Measurements from ENCODE around the gene MEF2C.

Gene MEF2C

DNA sequence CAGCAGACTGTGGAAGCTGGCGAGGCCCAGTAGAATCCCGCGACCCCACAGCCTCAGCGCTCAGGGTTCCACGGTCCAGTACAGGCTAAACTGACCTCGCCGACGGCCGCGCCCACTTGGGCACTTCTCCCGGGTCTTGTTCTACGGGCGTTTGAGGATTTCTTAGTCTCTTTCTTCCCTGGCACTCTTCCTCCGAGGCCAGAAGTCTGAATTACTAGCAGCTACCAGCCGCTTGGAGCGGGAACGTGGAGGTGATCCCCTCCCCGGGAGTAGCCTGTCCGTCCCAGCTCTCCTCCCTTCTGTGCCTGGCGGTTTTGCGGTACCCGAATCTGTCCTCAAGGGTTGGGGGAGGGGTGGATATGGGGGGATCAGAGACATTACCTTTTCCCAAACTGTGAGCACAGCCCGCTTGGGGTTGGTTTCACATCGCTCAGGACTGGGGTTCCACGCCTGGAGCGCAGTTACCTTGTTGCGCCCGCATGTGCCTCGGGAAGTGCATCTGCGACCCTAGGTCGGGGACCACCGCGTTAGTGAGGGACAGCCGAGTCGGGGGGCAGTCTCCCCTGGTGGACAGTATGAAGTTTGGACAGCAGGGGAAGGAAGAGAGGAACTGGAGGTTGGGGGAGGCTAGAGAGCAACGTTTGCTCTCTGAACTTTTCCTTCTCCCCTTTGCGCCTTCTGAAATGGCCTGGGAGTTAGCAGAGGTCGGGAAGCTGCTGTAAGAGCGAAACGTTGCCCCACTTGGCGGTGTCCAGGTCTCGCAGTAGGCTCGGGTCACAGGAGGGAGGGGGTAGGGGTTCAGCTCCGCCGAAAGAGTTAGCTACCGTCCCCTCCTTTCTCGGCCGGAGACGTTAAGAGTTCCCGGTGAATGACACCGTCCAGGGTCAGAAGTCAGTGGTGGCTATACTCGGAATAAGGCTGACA is 190.8 kb downstream of the MEF2C start:
- peaks cover 8% of the 10 kb centered on the region for H3K4me1 Mint-ChIP-seq (ENCODE audit: low read depth)
- no peak overlapping the region for H3K4me3 Mint-ChIP-seq
- H3K9me3 Mint-ChIP-seq = no peaks in the 10 kb centered on the region
- peak overlapping the region; percentile 46 for H3K27ac Mint-ChIP-seq
- H3K27me3 Mint-ChIP-seq (ENCODE audit: low read depth) = peaks cover 94% of the 10 kb centered on the region
- H3K36me3 Mint-ChIP-seq (ENCODE audit: low read depth) = peaks cover 7% of the 10 kb centered on the region

DNA sequence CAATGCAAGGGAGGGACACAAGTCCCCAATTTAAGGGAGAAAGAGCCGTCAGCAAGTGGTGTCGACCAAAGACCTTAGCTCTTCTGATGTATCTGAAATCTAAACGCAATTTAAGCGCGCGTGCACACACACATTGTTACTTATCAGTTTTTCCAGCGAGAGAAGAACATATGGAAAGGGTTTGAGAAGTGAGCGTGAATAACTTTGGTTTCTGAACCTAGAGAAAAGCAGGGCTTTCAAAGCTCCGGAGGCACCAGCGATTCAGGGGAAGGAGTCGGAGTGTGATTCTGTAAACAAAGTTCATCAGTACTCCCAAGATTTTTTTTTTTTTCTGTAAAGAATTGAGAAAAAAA is 191.8 kb downstream of the MEF2C start:
- H3K27ac Mint-ChIP-seq = peak overlapping the region; percentile 90
- peaks cover 8% of the 10 kb centered on the region for H3K4me1 Mint-ChIP-seq (ENCODE audit: low read depth)
- no peaks in the 10 kb centered on the region for H3K9me3 Mint-ChIP-seq
- H3K4me3 Mint-ChIP-seq = peak overlapping the region; percentile 64
- peaks cover 95% of the 10 kb centered on the region for H3K27me3 Mint-ChIP-seq (ENCODE audit: low read depth)
- peaks cover 8% of the 10 kb centered on the region for H3K36me3 Mint-ChIP-seq (ENCODE audit: low read depth)

DNA sequence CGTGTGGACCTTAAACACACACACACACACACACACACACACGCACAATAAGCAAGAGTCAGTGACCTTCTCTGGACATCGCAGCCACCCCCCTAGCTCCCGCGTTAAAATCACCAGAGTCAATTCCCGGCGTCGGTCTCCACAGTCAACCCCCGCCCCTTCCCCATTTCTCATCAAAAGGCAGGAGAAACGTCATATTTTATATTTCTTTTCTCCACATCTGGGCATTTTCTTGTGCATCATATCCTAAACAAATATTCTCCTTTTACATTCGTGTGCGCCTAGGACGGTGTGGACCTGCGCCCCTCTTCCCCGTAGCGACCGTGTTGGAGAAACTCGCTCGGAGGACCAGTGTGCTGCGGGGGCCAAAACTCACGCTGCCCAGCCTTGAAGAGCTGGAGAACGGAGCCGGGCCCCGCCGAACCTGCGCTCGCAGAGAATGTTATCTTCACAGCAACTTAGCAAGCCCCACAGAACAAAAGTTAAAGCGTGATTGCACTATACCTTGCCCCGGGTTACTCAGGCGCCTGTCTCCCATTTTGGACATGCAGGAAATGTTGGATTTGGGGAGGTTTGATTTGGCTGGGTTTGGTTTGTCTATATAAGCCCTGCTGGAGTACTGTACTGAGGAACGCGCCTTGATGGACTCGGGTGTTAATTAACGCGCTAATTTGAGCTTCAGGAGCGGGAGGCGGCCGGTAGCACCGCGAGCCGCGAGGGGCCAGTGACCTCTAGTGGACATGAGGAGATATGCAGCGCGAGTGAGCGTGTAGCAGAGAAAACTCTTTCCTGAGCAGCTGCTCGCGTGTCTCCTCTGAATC is 192.4 kb downstream of the MEF2C start:
- H3K27ac Mint-ChIP-seq = peak overlapping the region; percentile 90
- peak overlapping the region; percentile 64 for H3K4me3 Mint-ChIP-seq
- no peaks in the 10 kb centered on the region for H3K9me3 Mint-ChIP-seq
- peaks cover 95% of the 10 kb centered on the region for H3K27me3 Mint-ChIP-seq (ENCODE audit: low read depth)
- peaks cover 8% of the 10 kb centered on the region for H3K4me1 Mint-ChIP-seq (ENCODE audit: low read depth)
- peaks cover 10% of the 10 kb centered on the region for H3K36me3 Mint-ChIP-seq (ENCODE audit: low read depth)

DNA sequence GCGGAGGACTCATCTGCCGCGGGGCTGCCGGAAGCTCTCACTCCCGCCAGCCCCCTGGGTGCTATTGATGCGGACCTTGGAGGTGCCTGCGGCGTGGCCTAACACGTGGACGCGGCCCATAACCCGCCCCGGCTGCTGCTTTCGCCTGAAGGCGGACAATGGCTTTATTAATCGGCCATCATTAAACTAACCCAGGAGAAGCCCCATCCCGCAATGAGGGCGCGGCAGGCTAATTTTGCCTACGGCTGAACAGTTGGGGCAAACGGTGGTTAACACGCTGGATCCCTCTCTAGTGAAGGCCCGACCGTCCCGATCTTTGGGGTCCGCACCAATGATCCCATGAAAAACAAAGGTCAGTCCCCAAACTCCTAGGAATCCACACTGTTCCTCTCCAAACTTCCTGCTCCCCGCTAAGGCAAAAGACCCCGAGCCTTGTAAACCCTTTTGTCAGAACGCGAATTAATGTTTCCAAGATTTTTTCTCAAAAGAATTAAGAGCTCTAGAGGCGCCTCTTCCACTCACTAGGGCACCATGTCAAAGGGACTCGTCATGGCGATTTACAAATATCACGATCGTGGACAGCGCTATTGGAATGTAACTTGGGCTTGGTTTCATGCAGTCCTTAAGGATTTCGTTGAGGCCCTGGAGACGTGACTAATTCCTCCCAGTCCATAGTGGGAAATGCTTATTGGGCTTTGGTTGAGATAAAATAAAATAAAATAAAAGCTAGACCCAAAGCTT is 193.1 kb downstream of the MEF2C start:
- no peaks in the 10 kb centered on the region for H3K9me3 Mint-ChIP-seq
- peaks cover 93% of the 10 kb centered on the region for H3K27me3 Mint-ChIP-seq (ENCODE audit: low read depth)
- H3K36me3 Mint-ChIP-seq (ENCODE audit: low read depth) = peaks cover 10% of the 10 kb centered on the region
- peaks cover 9% of the 10 kb centered on the region for H3K4me1 Mint-ChIP-seq (ENCODE audit: low read depth)
- H3K4me3 Mint-ChIP-seq = no peak overlapping the region
- H3K27ac Mint-ChIP-seq = peak overlapping the region; percentile 45

DNA sequence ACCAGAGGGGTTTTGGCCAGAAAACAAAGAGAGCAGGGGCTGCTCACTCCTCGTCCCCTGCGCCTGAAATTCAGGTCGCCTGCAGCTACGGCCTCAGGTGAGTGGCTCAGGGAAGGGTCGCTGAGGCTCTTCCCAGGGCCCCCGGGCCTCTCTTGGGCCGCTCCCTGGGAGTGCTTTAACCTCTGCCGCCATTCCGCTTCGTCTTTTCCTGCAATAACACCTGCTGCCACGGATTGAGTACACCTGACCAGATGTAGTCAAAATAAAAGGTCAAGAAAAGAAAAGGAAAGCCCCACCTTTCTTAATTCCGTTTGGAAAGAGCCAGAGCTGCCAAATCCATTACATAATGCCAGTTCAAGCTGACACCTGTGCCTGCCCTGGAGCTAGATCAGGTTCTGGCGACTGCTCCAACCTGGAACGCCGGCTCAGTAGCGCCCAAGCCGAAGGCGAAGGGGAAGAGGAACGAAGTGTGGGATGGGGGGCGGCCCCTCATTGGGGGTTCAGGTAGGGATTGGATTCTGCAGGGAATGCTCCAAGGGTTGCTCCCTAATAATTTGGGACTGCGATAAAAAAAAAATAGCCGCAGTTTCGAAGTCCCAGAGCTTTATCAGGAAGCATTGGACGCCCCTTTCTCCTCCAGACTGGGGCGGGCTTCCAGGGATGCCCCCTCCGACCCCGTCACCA is 193.9 kb downstream of the MEF2C start:
- Mint-ChIP-seq H3K9me3 (no peaks in the 10 kb centered on the region), H3K27ac (no peak overlapping the region), H3K27me3 (ENCODE audit: low read depth) (peaks cover 94% of the 10 kb centered on the region), H3K4me3 (no peak overlapping the region), H3K4me1 (ENCODE audit: low read depth) (peaks cover 9% of the 10 kb centered on the region), H3K36me3 (ENCODE audit: low read depth) (peaks cover 10% of the 10 kb centered on the region)

DNA sequence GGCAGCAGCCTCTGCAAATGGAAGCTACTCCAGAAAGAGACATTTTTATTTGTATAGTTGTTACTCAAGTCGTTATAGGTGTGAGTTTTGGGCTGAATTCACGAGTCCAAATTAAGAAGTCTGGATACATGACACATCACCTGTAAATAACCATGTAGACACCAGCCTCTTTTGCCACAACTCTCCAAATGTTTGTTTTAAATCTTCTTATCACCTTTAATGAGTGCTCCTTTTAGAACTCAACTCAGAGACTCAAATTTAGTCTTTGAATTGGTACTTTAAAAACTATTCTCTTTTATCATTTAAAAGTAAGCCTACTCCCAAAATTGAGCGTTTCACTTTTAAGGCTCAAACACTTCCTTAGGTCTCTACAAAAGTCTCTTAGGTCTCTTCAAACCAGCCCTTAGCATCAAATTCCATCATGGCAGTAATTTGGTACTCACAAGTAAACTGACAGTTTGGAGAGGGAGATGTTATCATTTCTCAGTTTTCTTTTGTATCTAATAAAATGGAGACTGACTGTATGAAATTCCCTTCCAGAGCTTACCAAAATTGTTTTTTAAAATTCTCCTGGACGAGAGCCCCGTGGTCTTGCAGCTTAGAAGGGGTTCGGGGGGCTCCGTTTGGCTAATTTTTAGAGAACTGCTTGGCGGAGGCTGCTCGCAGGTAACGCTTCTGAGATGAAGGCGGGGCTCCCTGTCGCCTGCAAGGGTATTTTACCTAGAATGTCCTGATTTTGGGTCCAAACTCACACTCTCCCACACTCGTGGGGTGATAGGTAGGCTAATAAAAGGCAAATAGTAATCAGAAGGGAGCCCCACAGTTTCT is 194.6 kb downstream of the MEF2C start:
- peaks cover 94% of the 10 kb centered on the region for H3K27me3 Mint-ChIP-seq (ENCODE audit: low read depth)
- H3K27ac Mint-ChIP-seq = no peak overlapping the region
- no peaks in the 10 kb centered on the region for H3K9me3 Mint-ChIP-seq
- H3K4me1 Mint-ChIP-seq (ENCODE audit: low read depth) = peaks cover 12% of the 10 kb centered on the region
- H3K4me3 Mint-ChIP-seq = no peak overlapping the region
- H3K36me3 Mint-ChIP-seq (ENCODE audit: low read depth) = peaks cover 9% of the 10 kb centered on the region

DNA sequence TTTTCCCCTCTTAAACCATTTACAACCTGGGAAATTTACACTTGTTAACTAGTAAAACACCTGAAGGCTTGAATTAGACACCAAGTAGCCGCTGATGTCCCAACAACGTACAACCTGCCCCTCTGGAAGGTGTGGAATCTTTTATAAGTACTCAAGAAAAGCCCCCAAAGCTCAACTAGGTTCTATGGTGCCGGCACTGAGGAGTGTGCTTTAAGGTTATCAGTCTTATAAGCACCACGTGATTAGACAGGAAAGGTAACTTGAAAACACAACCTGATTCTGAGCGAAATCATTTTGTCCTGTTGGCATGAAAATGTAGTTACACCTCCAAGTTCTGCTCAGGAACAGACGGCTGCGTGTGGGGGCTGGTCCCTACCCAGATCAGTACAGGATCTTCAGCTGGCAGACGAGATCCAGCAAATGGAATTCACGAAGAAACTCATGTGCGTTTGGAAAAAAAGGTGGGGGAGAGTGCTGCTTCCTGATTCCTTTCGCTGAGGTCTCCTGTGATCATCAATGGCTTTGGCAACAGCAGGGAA is 195.5 kb downstream of the MEF2C start:
- no peak overlapping the region for H3K4me3 Mint-ChIP-seq
- peaks cover 9% of the 10 kb centered on the region for H3K36me3 Mint-ChIP-seq (ENCODE audit: low read depth)
- H3K4me1 Mint-ChIP-seq (ENCODE audit: low read depth) = peaks cover 12% of the 10 kb centered on the region
- peaks cover 94% of the 10 kb centered on the region for H3K27me3 Mint-ChIP-seq (ENCODE audit: low read depth)
- H3K27ac Mint-ChIP-seq = no peak overlapping the region
- no peaks in the 10 kb centered on the region for H3K9me3 Mint-ChIP-seq

DNA sequence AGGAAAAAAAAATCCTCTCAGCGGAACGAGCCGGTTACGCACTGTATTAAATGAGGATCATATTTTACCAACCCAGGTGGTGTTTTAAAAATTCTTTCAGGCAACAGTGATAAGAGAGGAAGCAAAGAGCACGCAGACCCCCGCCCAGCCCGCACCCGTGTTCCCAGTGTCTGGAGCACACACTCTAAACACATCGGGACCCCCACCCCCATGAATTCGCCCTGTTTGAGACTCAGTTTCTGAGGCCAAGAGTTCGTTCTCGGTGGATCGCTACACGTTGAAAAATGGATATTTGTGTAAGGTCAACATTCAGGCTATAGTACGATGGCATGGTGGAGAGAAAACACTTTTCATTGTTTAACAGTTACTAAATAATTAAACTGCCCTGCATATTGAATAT is 196.3 kb downstream of the MEF2C start:
- Mint-ChIP-seq H3K27me3 (ENCODE audit: low read depth) (peaks cover 91% of the 10 kb centered on the region), H3K4me1 (ENCODE audit: low read depth) (peaks cover 12% of the 10 kb centered on the region), H3K27ac (no peak overlapping the region), H3K9me3 (no peaks in the 10 kb centered on the region), H3K4me3 (no peak overlapping the region), H3K36me3 (ENCODE audit: low read depth) (peaks cover 9% of the 10 kb centered on the region)

DNA sequence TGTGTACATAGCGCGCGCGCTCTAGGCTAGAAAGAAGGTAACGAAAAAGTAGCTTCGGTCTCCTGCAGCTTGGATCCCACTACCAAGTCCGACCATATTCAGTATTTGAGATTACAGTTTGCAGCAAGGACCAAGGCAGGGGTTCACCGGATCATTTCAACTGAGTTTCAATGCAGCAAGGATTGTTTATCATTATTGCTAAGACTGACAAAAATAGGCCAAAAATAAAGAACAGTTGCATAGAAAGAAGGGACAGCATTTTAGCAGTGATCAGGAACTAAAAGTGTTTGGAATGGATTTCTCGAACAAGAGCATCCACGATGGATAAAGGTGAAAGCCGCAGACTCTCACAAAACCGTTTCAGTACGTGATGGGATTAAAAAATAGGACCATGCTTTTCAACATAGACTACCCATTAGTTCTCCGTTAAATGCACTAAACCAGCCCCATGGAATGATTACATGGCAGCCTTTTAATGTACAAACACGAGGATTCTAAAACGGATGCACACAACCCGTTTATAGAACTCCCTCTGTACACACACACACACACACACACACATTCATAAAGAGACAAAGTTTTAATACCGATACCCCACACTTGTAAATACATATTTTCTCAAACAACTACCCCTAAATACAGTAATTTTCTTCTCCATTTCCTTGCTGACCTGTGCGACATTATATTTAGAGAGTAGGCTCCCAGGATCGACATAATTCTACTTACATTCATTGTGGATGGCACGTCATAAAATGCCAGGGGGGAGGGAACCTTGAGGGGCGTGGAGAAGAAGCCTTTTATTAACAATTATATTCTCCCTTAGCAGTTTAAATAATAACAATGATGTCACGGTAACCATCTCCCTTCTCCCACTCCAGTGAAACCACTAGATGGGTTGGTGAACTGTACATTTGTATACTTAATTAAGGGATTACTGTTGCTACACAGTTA is 197.1 kb downstream of the MEF2C start:
- peak overlapping the region; percentile 82 for H3K27ac Mint-ChIP-seq
- H3K4me1 Mint-ChIP-seq (ENCODE audit: low read depth) = peaks cover 8% of the 10 kb centered on the region
- no peak overlapping the region for H3K4me3 Mint-ChIP-seq
- peaks cover 4% of the 10 kb centered on the region for H3K36me3 Mint-ChIP-seq (ENCODE audit: low read depth)
- H3K27me3 Mint-ChIP-seq (ENCODE audit: low read depth) = peaks cover 90% of the 10 kb centered on the region
- no peaks in the 10 kb centered on the region for H3K9me3 Mint-ChIP-seq

DNA sequence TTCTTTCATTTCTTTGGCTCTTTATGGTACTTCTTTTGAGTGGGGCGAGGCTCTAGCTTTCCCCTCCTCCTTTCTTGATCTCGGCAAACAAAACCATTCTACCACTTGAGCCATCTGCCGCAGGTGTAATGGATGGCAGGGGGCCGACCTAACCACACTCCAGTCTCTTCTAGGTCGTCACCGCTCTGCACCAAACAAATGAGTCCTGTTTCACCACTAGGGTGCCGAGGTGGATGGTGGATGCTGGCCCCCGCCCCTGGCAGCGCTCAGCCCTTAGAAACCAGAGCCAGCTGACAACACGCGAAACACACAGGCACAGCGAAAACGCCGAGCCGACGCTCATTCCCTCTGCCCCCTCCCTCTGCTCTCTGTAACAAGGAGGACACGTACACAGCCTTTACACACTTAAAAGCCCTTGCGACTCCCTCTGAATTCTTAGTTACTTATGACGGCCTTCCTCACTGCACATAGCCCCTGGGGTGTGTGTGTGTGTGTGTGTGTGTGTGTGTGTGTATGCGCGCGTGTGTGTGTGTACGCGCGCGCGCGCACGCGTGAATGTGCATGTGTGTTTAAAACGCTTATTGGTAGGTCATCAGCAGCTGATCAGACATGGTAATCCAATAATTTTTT is 199.4 kb downstream of the MEF2C start:
- H3K27me3 Mint-ChIP-seq (ENCODE audit: low read depth) = peaks cover 92% of the 10 kb centered on the region
- H3K4me1 Mint-ChIP-seq (ENCODE audit: low read depth) = peaks cover 13% of the 10 kb centered on the region
- H3K9me3 Mint-ChIP-seq = no peaks in the 10 kb centered on the region
- H3K27ac Mint-ChIP-seq = peak overlapping the region; percentile 0
- no peak overlapping the region for H3K4me3 Mint-ChIP-seq
- peaks cover 5% of the 10 kb centered on the region for H3K36me3 Mint-ChIP-seq (ENCODE audit: low read depth)

DNA sequence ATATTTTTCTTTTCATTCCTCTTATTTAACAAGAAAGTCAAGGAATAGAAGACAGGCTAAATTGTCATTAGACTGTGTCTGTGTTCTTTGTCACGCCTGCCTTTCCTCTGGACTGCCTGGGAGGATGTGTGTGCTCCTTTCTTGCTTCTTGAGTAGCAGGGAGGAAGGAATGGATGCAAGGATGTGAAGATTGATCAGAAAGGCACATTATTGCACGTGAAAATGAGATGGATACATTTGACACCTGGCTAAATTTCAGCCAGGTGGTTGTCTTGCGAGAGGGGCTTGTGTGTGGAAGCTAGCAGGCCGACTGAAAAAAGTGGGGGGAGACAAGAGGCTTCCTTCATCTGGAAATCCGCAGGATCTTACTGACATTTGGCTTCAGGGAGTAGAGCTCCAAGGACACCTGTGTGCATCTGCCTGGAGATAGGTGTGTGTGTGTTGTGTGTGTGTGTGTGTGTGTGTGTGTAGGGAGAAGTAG is 200.1 kb downstream of the MEF2C start:
- Mint-ChIP-seq H3K36me3 (ENCODE audit: low read depth) (peaks cover 5% of the 10 kb centered on the region), H3K9me3 (no peaks in the 10 kb centered on the region), H3K27me3 (ENCODE audit: low read depth) (peaks cover 91% of the 10 kb centered on the region), H3K27ac (peak overlapping the region; percentile 29), H3K4me3 (no peak overlapping the region), H3K4me1 (ENCODE audit: low read depth) (peaks cover 15% of the 10 kb centered on the region)

DNA sequence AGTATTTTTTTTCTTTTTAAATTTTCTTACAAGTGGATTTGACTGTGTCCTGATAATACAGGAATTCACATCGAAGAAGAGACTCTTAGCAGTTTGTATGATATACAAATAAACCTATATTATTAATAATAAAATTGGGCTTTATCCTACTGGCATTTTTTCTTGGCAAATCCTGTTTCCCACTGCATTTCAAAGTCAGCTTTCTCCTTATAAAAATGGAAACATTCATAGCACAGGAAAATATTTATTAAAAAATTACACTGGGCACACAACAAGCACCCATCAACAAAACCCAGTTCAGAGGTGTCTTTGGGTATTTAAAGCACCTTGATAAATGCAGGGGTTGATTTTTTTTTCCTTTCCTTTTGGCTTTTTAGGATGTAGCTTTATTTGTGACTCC is 200.9 kb downstream of the MEF2C start:
- no peak overlapping the region for H3K4me3 Mint-ChIP-seq
- no peak overlapping the region for H3K27ac Mint-ChIP-seq
- H3K4me1 Mint-ChIP-seq (ENCODE audit: low read depth) = peaks cover 15% of the 10 kb centered on the region

More for the DNA sequence above, 200.9 kb downstream of the MEF2C start:
- Mint-ChIP-seq H3K9me3 (no peaks in the 10 kb centered on the region), H3K27me3 (ENCODE audit: low read depth) (peaks cover 91% of the 10 kb centered on the region), H3K36me3 (ENCODE audit: low read depth) (peaks cover 5% of the 10 kb centered on the region)

Data from T-helper 1 cell treated with Interleukin-12 subunit alpha and Interleukin-12 subunit beta and Interleukin-4 antibody, amounts not matched to agents 30 μg/mL and 1 μg/mL, for 36 hours (primary cell).